ENCODE data around the gene SUN2.

The SUN2 gene

DNA sequence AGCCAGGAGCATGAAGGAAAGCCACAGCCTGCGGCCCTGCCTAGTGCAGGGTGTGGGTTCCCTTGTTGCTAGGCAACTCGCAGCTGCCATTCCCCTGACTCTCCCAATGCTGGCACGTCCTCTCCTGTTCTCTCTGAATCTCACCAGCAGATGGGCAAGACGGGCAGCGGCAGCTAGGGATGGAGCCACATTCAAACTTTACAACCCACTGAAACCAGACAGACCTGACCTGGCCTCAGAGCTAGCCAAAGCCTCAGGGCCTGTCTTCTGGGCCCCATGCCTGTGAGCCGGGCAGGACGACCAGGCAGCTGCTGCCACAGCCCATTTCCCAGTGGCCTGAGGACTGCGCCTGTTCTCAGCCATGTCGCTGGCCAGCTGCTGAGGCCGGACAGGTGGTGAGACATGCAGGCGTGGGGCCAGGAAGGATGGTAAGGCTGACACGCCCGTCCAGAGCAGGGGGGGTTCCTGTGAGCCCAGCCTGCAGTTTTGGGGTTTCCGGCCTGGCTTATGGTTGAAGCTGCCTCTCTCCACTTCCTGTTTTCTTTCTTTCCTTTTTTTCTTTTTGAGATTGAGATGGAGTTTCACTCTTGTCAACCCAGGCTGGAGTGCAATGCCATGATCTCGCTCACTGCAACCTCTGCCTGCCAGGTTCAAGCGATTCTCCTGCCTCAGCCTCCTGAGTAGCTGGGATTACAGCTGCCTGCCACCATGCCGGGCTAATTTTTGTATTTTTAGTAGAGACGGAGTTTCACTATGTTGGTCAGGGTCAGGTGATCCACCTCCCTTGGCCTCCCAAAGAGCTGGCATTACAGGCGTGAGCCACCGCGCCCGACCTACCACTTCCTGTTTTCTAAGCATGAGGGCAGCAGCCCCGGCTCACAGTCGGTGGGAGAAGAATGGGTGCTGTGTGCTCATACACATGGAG lies 4.1 kb downstream of the SUN2 start:
- DNase-seq = no peak

DNA sequence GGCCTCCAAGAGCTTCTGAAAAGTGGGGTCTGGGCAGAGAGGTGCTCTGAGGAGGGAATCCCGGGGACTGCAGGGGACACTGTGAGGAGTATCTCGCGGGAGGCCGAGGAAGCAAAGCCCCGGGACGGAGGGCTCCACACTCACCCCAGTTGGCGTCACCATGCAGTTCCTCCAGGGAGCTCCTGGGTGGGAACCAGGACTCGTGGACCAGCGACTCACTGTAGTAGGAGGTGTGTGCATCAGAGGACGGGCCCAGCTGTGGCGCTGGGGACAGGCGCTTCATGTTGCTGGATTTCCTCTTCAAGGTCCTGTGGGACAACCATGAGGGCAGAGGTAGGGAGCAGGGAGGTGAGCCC lies 4.8 kb downstream of the SUN2 start:
- DNase-seq = no peak

DNA sequence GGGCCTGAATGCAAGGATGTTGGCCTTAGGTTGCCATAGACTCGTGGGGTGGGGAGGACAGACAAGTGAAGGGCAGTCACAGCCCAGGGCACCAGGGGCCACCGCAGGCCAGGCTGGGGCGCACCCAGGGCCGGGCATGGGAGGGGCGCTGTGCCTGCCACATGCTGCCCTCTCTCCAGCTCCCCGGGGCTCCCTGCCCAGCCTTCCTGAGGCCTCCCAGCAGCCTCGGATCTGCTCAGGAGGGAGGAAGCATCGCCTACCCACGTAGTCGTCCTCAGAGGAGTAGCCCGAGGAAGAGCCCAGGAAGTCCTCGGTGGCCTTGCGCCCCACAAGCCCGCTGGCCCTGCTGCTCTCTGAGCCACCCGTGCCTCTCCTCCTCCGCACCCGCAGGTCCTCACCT lies 5.2 kb downstream of the SUN2 start:
- no peak for DNase-seq

- no peak for DNase-seq
Measured at GRCh38 chr22:38750104-38750503, 5.7 kb downstream of the SUN2 start.

GRCh38 chr22:38748487-38749136 lies 7.2 kb downstream of the SUN2 start:
- DNase-seq = no peak

GRCh38 chr22:38745676-38746460 lies 9.9 kb downstream of the SUN2 start:
- DNase-seq = no peak

- DNase-seq = no peak
Measured at GRCh38 chr22:38744981-38745380, 10.8 kb downstream of the SUN2 start.

- DNase-seq = no peak
Measured at GRCh38 chr22:38742176-38742942, 13.4 kb downstream of the SUN2 start.

DNA sequence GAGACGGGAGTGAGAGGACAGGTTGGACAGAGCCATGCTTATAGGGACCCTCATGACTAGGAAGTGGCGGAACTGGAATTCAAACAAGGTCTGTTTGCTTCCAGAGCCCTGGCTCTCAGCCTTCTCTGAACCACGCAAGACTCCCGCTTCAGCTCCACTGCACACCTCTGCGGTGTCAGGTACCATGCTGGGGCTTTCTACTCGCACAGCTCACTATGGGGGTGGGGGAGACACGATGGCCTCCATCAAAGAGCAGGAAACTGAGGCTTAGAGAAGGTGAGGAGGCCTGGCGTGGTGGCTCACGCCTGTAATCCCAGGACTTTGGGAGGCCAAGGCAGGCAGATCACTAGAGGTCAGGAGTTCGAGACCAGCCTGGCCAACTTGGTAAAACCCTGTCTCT lies 14.2 kb downstream of the SUN2 start:
- no peak for DNase-seq

GRCh38 chr22:38741166-38741565 lies 14.6 kb downstream of the SUN2 start:
- DNase-seq = no peak

DNA sequence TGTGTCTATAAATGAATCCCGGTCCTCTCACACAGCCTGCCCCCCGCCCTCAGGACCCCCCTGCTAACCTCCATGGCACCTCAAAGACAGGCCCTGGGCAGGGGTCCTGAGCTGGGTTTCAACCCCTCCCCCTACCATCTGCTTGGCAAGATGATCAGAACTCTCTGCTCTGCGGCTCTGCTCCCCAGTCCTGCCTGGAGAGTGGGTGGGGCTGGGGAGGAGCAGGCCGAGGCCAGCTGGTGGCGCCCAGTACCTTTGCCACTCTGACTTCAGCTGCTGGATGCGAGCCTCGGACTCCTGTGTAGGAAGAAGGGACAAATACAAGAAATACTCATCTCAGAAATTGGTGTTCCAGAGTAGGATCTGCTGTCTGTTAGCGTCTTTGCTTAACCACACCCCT lies 15.0 kb downstream of the SUN2 start:
- DNase-seq = no peak

DNA sequence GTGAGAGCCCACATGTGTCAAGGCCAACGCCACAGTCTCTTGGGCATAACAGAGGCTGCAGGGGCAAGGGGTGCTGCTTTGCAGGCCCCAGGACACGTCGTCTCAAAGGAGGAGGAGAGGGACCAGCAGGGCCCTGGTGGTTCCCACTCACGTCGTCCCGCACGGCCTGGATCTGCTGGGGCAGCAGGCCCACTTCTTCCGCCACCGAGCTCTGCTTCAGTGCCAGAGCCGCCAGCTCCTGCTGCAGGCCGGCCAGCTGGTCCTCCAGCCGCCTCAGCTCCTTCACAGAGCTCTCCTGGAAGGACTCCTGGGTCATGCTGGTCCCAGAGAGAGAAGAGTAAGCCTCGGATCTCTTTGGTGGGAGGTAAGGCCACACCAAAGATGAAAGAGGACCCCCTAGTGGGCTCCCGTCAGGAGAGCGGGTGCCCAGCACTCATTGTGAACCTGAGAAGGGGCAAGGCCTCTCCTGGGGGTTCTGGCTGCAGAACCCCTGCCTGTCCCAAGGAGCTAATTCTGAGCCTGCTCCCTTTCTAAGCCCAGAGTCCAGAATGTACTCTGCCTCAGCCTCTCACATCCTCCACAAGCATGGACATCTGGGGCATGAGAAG lies 15.6 kb downstream of the SUN2 start:
- no peak for DNase-seq

DNA sequence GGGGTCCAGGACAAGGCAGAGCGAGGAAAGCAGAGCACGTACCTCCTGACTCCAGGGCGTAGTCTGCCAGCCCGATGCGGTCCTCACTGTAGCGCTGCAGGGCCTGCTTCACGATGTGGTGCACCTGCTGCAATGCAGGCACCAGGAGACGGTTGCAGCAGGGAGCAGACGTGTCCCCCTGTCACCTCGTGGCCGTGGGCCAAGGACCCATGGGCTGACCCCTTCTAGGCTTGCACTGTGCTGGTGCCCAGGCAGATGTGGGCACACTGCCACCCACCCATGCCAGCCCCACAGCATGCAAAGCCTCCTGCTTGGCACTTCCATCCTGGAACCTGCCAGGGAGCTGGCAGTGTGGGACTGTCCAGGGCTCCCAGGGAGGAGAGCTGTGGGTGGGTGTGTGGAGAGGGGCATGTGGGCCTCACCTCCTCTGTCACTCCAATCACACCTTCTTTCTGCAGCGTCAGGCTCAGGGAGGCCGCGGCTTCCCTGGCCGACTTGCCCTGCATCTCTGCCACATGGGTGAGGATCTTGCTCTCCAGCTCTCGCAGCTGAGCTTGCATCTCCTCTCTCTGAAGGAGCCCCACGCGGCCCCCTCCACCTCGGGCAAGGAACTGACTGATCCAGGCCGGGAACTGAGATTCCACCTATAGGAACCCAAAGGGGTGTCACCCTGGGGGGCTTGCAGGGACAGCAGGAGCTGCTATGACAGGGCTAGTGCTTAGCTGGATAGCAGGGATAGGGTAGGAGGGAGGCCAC lies 16.3 kb downstream of the SUN2 start:
- DNase-seq = no peak

DNA sequence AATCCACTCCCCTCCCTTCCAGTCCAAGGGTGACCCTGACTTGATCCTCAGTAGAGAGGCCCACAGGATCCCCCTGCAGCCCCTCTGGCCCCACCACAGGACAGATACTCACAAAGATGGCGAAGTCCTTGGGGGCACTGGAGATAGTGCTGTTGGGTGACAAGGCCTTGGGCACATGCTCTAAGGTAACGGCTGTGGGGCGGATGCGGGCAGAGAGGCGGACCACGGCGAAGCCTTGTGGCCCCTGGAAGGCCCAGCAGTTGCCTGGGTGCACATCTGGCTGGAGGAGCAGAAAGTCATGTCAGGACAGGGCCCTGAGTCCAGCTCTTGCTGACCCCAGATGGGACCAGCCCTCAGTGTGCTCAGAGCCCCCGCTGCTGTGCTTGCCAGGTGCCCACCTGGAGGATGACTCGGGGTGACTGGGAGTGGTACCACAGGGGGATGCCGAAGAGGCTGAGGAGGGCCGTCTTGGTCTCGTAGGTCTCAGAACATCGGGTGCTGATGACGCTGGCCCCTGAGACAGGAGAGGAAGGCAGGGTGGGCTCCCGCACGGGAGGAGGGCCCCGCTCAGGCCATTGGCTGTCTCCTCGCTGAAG lies 17.2 kb downstream of the SUN2 start:
- DNase-seq = no peak

GRCh38 chr22:38737302-38738060 lies 18.3 kb downstream of the SUN2 start:
- DNase-seq = no peak

- no peak for DNase-seq
Measured at GRCh38 chr22:38736257-38736570, 19.6 kb downstream of the SUN2 start.

DNA sequence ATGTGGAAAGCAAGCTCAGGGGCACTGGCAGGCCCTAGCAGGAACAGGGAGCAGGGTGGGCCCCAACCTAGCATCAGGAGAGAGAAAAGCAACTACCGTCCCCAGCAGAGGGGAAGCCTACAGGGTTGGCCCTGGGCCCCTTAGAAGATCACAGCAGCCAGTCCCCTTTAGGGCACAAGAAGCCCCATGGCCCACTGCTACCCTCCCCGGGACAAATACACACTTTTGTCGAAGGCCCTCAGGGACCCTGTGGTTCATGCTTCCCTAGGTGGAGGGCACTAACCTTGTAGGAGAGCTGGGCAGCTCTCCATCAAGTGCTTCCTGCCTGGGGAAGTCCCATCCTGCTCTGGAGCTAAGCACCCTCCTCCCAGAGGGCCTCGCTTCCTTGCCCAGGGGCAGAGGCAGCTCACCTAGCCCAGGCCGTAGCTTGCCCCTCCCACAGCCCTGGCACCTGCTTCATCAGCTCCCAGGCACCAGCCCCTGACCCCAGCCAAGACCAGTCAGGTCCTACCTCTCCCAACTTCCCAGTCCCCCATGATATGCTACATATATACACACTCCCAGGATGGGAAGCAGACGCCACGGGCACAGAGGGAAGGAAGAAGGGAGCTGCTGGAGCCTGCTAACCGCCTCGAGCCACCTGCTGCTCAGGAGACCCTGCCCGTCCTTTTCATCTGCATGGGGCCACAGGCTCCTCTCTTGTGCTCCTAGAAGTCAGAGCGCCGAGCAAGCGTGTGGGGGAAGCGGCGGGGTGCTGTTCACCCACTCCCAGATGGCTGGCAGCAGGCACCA lies 20.1 kb downstream of the SUN2 start:
- DNase-seq = no peak

GRCh38 chr22:38735126-38735464 lies 20.7 kb downstream of the SUN2 start:
- DNase-seq = no peak

- DNase-seq = no peak
Measured at GRCh38 chr22:38734421-38735100, 21.2 kb downstream of the SUN2 start.
